ENCODE data around the gene TTBK1. TPM values are rescaled to one million over a fixed set of nuclear protein-coding genes. Genes with fewer than 3 reads are reported as not detected.

The TTBK1 gene
- total and polyA plus RNA-seq, 8 donors = 0.05 to 0.37 (median 0.14) TPM; not detected in 3

GRCh38 chr6:43258807-43259686 is 15.8 kb downstream of the TTBK1 start:
- Histone ChIP-seq H3K27me3 (peaks cover 0 to 38% (median 0%) of the 10 kb centered on the region in 3 donors), H3K36me3 (no peaks in the 10 kb centered on the region), H3K4me3 (no peak overlapping the region), H3K4me1 (no peaks in the 10 kb centered on the region), H3K27ac (no peak overlapping the region), H3K9me3 (no peaks in the 10 kb centered on the region)
- WGBS, 5 donors = 90 to 93% (median 92%) methylated on average over 26 to 30 of the region's 30 CpGs
- intact Hi-C loops (cut with DNase I; ENCODE audit: low total_unique reads) = no loop called here
- no peak for DNase-seq
- TF ChIP-seq EP300 (IDR thresholded peaks at IDR 0.05) (no peak), CTCF (IDR thresholded peaks at IDR 0.05) (no peak), POLR2AphosphoS5 (IDR thresholded peaks at IDR 0.05) (no peak), POLR2A (IDR thresholded peaks at IDR 0.05) (no peak)

GRCh38 chr6:43260791-43261190 is 17.5 kb downstream of the TTBK1 start:
- no peaks in the 10 kb centered on the region for H3K36me3 ChIP-seq
- intact Hi-C loops (cut with DNase I; ENCODE audit: low total_unique reads) = loop anchor here (10.0 kb wide), 1 partner anchor 244 kb away; no protein-coding TSS in a partner anchor
- WGBS, 5 donors = 71 to 90% (median 81%) methylated on average over 4 of the region's 4 CpGs
- H3K27ac ChIP-seq = no peak overlapping the region
- peaks cover 0 to 21% (median 0%) of the 10 kb centered on the region in 3 donors for H3K27me3 ChIP-seq
- H3K4me3 ChIP-seq = no peak overlapping the region
- no peak for TF ChIP-seq POLR2A (IDR thresholded peaks at IDR 0.05)
- TF ChIP-seq EP300 (IDR thresholded peaks at IDR 0.05) = no peak
- TF ChIP-seq POLR2AphosphoS5 (IDR thresholded peaks at IDR 0.05) = no peak
- no peak for TF ChIP-seq CTCF (IDR thresholded peaks at IDR 0.05)
- no peak for DNase-seq
- H3K9me3 ChIP-seq = no peaks in the 10 kb centered on the region
- no peaks in the 10 kb centered on the region for H3K4me1 ChIP-seq

GRCh38 chr6:43261198-43261597 is 17.9 kb downstream of the TTBK1 start:
- no peak for DNase-seq
- no peak overlapping the region for H3K27ac ChIP-seq
- H3K4me1 ChIP-seq = no peaks in the 10 kb centered on the region
- TF ChIP-seq POLR2AphosphoS5 (IDR thresholded peaks at IDR 0.05) (no peak), POLR2A (IDR thresholded peaks at IDR 0.05) (no peak), CTCF (IDR thresholded peaks at IDR 0.05) (no peak), EP300 (IDR thresholded peaks at IDR 0.05) (no peak)
- 85 to 87% (median 85%) methylated on average over 5 of the region's 5 CpGs for WGBS, 5 donors
- H3K9me3 ChIP-seq = no peaks in the 10 kb centered on the region
- no peak overlapping the region for H3K4me3 ChIP-seq
- intact Hi-C loops (cut with DNase I; ENCODE audit: low total_unique reads) = loop anchor here (10.0 kb wide), 1 partner anchor 244 kb away; no protein-coding TSS in a partner anchor
- peaks cover 0 to 20% (median 0%) of the 10 kb centered on the region in 3 donors for H3K27me3 ChIP-seq
- H3K36me3 ChIP-seq = no peaks in the 10 kb centered on the region

- no peak overlapping the region for H3K27ac ChIP-seq
- intact Hi-C loops (cut with DNase I; ENCODE audit: low total_unique reads) = loop anchor here (10.0 kb wide), 1 partner anchor 243 kb away; no protein-coding TSS in a partner anchor
- WGBS, 5 donors = 64 to 75% (median 72%) methylated on average over 14 of the region's 14 CpGs
Measured at GRCh38 chr6:43262000-43262779, 18.9 kb downstream of the TTBK1 start.

More at GRCh38 chr6:43262000-43262779, 18.9 kb downstream of the TTBK1 start:
- TF ChIP-seq CTCF (IDR thresholded peaks at IDR 0.05) (no peak), POLR2A (IDR thresholded peaks at IDR 0.05) (no peak), POLR2AphosphoS5 (IDR thresholded peaks at IDR 0.05) (no peak), EP300 (IDR thresholded peaks at IDR 0.05) (no peak)
- Histone ChIP-seq H3K36me3 (no peaks in the 10 kb centered on the region), H3K4me3 (no peak overlapping the region), H3K9me3 (no peaks in the 10 kb centered on the region), H3K27me3 (peaks cover 0 to 12% (median 0%) of the 10 kb centered on the region in 3 donors), H3K4me1 (no peaks in the 10 kb centered on the region)
- DNase-seq = peak in 1 of 2 donors; percentile 72
